HepG2 (cell line): Measurements from ENCODE around the gene FGFR3. TPM values are rescaled to one million over a fixed set of nuclear protein-coding genes. Genes with fewer than 3 reads are reported as not detected.
A peak's percentile ranks its signal among the peaks of the same experiment; 100 is the strongest.

Source experiments
- CAMTA2 ChIP-seq: sonication (generic); formaldehyde crosslinking; IDR thresholded peaks from 2 replicates; pipeline ENCODE4 v1.4.0; 2020; ENCODE audit warnings: mild to moderate bottlenecking, missing genetic modification reagents, borderline replicate concordance
- CBX2 ChIP-seq, 2 experiments: fragments of 200-600 bp in 1 of 2; sonication (generic); formaldehyde crosslinking in 1 of 2; IDR thresholded peaks; 2 replicates each; pipeline versions ENCODE4 v1.7.0 to v1.8.1; 2018 to 2022; ENCODE audit warnings: low read depth in 2 of 2, low read length in 1 of 2, mild to moderate bottlenecking in 1 of 2, missing genetic modification reagents in 1 of 2
- FLYWCH1 ChIP-seq: sonication (generic); formaldehyde crosslinking; IDR thresholded peaks from 2 replicates; pipeline ENCODE4 v1.8.1; 2023; ENCODE audit warnings: mild to moderate bottlenecking, missing genetic modification reagents
- FOXP1 ChIP-seq, 2 experiments: fragments of 450-650 bp in 1 of 2; IDR thresholded peaks; 2 replicates each; pipeline ENCODE4 v1.6.1; 2017 to 2018; ENCODE audit warnings: antibody characterized with exemption in 1 of 2
- JUND ChIP-seq: sonication (generic); formaldehyde crosslinking; IDR thresholded peaks from 2 replicates; pipeline ENCODE4 v1.8.0; 2022; ENCODE audit warnings: mild to moderate bottlenecking, missing genetic modification reagents
- KLF6 ChIP-seq: IDR thresholded peaks from 2 replicates; pipeline ENCODE4 v1.8.0; 2016; ENCODE audit warnings: missing biosample characterization, missing genetic modification reagents
- MAFF ChIP-seq: IDR thresholded peaks from 2 replicates; pipeline ENCODE4 v1.6.1; 2011; ENCODE audit warnings: low read depth, low read length, improper control_type of control experiment
- MYNN ChIP-seq: sonication (generic); formaldehyde crosslinking; IDR thresholded peaks from 2 replicates; pipeline ENCODE4 v1.4.0; 2020; ENCODE audit warnings: mild to moderate bottlenecking, low read depth, missing genetic modification reagents
- NFKBIZ ChIP-seq: IDR thresholded peaks from 2 replicates; pipeline ENCODE4 v1.6.1; 2018; ENCODE audit warnings: missing genetic modification reagents, missing compliant biosample characterization
- NR1H2 ChIP-seq: sonication (generic); formaldehyde crosslinking; IDR thresholded peaks from 2 replicates; pipeline ENCODE4 v1.8.1; 2022; ENCODE audit warnings: low read depth, missing genetic modification reagents, borderline replicate concordance
- ZBTB20 ChIP-seq: sonication (generic); formaldehyde crosslinking; IDR thresholded peaks from 2 replicates; pipeline ENCODE4 v1.8.1; 2023; ENCODE audit warnings: missing genetic modification reagents, low read depth, mild to moderate bottlenecking, borderline replicate concordance
- ZBTB37 ChIP-seq: sonication (generic); formaldehyde crosslinking; IDR thresholded peaks from 2 replicates; pipeline ENCODE4 v1.4.0; 2020; ENCODE audit warnings: mild to moderate bottlenecking, missing genetic modification reagents
- ZBTB38 ChIP-seq: sonication (generic); formaldehyde crosslinking; IDR thresholded peaks from 2 replicates; pipeline ENCODE4 v1.5.1; 2020; ENCODE audit warnings: mild to moderate bottlenecking, missing genetic modification reagents
- ZNF160 ChIP-seq: sonication (generic); formaldehyde crosslinking; IDR thresholded peaks from 2 replicates; pipeline ENCODE4 v1.8.0; 2022; ENCODE audit warnings: mild to moderate bottlenecking, inconsistent platforms, missing genetic modification reagents
- ZNF180 ChIP-seq: sonication (generic); formaldehyde crosslinking; IDR thresholded peaks from 2 replicates; pipeline ENCODE4 v1.4.0; 2020; ENCODE audit warnings: low read depth, missing genetic modification reagents, borderline replicate concordance
- ZNF20 ChIP-seq: sonication (generic); formaldehyde crosslinking; IDR thresholded peaks from 2 replicates; pipeline ENCODE4 v1.4.0; 2020; ENCODE audit warnings: mild to moderate bottlenecking, moderate library complexity, missing genetic modification reagents
- ZNF260 ChIP-seq: sonication (generic); formaldehyde crosslinking; IDR thresholded peaks from 2 replicates; pipeline ENCODE4 v1.4.0; 2020; ENCODE audit warnings: missing genetic modification reagents, low read depth, mild to moderate bottlenecking, borderline replicate concordance
- ZNF282 ChIP-seq: fragments of 450-650 bp; IDR thresholded peaks from 2 replicates; pipeline ENCODE4 v1.6.1; 2018; ENCODE audit not compliant: partially characterized antibody
- ZNF296 ChIP-seq: sonication (generic); formaldehyde crosslinking; conservative IDR thresholded peaks from 2 replicates; pipeline ENCODE4 v1.5.0; 2020; ENCODE audit warnings: mild to moderate bottlenecking, missing genetic modification reagents
- ZNF337 ChIP-seq: sonication (generic); formaldehyde crosslinking; IDR thresholded peaks from 2 replicates; pipeline ENCODE4 v1.5.1; 2020; ENCODE audit warnings: missing genetic modification reagents, low read depth, mild to moderate bottlenecking, borderline replicate concordance
- ZNF383 ChIP-seq: sonication (generic); formaldehyde crosslinking; IDR thresholded peaks from 2 replicates; pipeline ENCODE4 v1.4.0; 2020; ENCODE audit warnings: missing genetic modification reagents, mild to moderate bottlenecking, borderline replicate concordance
- ZNF430 ChIP-seq: sonication (generic); formaldehyde crosslinking; IDR thresholded peaks from 2 replicates; pipeline ENCODE4 v1.9.0; 2021; ENCODE audit warnings: mild to moderate bottlenecking, missing genetic modification reagents
- ZNF768 ChIP-seq: sonication (generic); formaldehyde crosslinking; IDR thresholded peaks from 2 replicates; pipeline ENCODE4 v1.4.0; 2020; ENCODE audit warnings: missing genetic modification reagents
- ZNF891 ChIP-seq: sonication (generic); formaldehyde crosslinking; IDR thresholded peaks from 2 replicates; pipeline ENCODE4 v1.5.0; 2020; ENCODE audit warnings: mild to moderate bottlenecking, missing genetic modification reagents
- polyA plus RNA-seq, 8 experiments: library from polyadenylated mRNA; depleted of rRNA in 3 of 8; stranded (reverse) in 7 of 8; unstranded in 1 of 8; fragments of >200 nt; fragmentation: Illumina TruSeq in 4 of 8; extraction: Trizol in 4 of 8; gene quantifications; 2 replicates each; pipeline versions ENCODE4 v1.2.1 to v1.2.3, GENCODE V29; 2011 to 2016; ENCODE audit warnings: low read depth in 4 of 8, missing spikeins in 1 of 8, mixed read lengths in 1 of 8; ENCODE audit not compliant: insufficient read depth in 1 of 8
- total RNA-seq, 5 experiments: library from RNA; depleted of rRNA; stranded (reverse); fragments of >200 nt; fragmentation: Illumina TruSeq; extraction: Trizol; gene quantifications; 2 replicates each; pipeline ENCODE4 v1.2.3, GENCODE V29; 2016; ENCODE audit warnings: low read depth in 1 of 5
- TF ChIP-seq, protein P1 (sequence below): sonication (generic); formaldehyde crosslinking; IDR thresholded peaks from 2 replicates; pipeline ENCODE4 v1.4.0; 2020; ENCODE audit warnings: mild to moderate bottlenecking, missing genetic modification reagents
- TF ChIP-seq, protein P2 (sequence below): fragments of 450-650 bp; IDR thresholded peaks from 2 replicates; pipeline ENCODE4 v1.6.1; 2016

Gene FGFR3
- total and polyA plus RNA-seq, 2 of the 13 experiments (the other 11 are each of a cell fraction or from before 2014, with no cell fraction given) = 103 to 109 TPM

- TF ChIP-seq NFKBIZ (CRISPR knock-in tag) = peak; percentile 15; the same call in 1 of the 2 replicates
- TF ChIP-seq JUND (CRISPR knock-in tag) = no peak
- TF ChIP-seq ZBTB37 = peak; percentile 58; the same call in 1 of the 2 replicates
- TF ChIP-seq ZBTB38 (CRISPR knock-in tag) = 0 out of 2 replicates have a peak, but pooled peaks have one; percentile 7
- no peak; the same call in 1 of the 2 replicates for TF ChIP-seq ZNF768
- no peak for TF ChIP-seq FLYWCH1 (CRISPR knock-in tag)
- TF ChIP-seq ZNF430 = peak; percentile 60
- TF ChIP-seq CAMTA2 (CRISPR knock-in tag) = no peak
- TF ChIP-seq, protein P1, sequence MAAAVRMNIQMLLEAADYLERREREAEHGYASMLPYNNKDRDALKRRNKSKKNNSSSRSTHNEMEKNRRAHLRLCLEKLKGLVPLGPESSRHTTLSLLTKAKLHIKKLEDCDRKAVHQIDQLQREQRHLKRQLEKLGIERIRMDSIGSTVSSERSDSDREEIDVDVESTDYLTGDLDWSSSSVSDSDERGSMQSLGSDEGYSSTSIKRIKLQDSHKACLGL = peak; percentile 62; the same call in 1 of the 2 replicates
- TF ChIP-seq ZNF20 (CRISPR knock-in tag) = no peak
- no peak for TF ChIP-seq CBX2 (IDR thresholded peaks at IDR 0.05; ENCODE audit: low read depth, low read length)
- no peak for TF ChIP-seq CBX2 (CRISPR knock-in tag; IDR thresholded peaks at IDR 0.05; ENCODE audit: low read depth)
- TF ChIP-seq, protein P2, sequence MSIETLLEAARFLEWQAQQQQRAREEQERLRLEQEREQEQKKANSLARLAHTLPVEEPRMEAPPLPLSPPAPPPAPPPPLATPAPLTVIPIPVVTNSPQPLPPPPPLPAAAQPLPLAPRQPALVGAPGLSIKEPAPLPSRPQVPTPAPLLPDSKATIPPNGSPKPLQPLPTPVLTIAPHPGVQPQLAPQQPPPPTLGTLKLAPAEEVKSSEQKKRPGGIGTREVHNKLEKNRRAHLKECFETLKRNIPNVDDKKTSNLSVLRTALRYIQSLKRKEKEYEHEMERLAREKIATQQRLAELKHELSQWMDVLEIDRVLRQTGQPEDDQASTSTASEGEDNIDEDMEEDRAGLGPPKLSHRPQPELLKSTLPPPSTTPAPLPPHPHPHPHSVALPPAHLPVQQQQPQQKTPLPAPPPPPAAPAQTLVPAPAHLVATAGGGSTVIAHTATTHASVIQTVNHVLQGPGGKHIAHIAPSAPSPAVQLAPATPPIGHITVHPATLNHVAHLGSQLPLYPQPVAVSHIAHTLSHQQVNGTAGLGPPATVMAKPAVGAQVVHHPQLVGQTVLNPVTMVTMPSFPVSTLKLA = no peak
- no peak for TF ChIP-seq ZNF282
- no peak for TF ChIP-seq ZNF260
- TF ChIP-seq ZNF891 (CRISPR knock-in tag) = no peak; the same call in 1 of the 2 replicates
- TF ChIP-seq ZNF180 = no peak
- peak; percentile 16; the same call in 1 of the 2 replicates for TF ChIP-seq ZNF160 (CRISPR knock-in tag)
- no peak for TF ChIP-seq MAFF
- peak; percentile 81; the same call in 1 of the 2 replicates for TF ChIP-seq ZNF296
- no peak for TF ChIP-seq ZBTB20
- TF ChIP-seq FOXP1 (IDR thresholded peaks at IDR 0.05) = no peak
- TF ChIP-seq FOXP1 (CRISPR knock-in tag; IDR thresholded peaks at IDR 0.05) = no peak
- TF ChIP-seq KLF6 (CRISPR knock-in tag) = no peak
- TF ChIP-seq ZNF383 (CRISPR knock-in tag) = no peak; the same call in 1 of the 2 replicates
- TF ChIP-seq MYNN (CRISPR knock-in tag) = no peak
- TF ChIP-seq ZNF337 = no peak
- no peak for TF ChIP-seq NR1H2 (CRISPR knock-in tag)
Observed at GRCh38 chr4:1766106-1767060, 26.7 kb upstream of the FGFR3 start (continued).
